Right ventricle myocardium inferior (tissue), 1 donor: Measurements from ENCODE around the gene MT1A. TPM values are rescaled to one million over a fixed set of nuclear protein-coding genes. Genes with fewer than 3 reads are reported as not detected.
"Not testable (repeated sequence)": the region's sequence is repeated elsewhere in the genome, so short reads cannot be mapped to it uniquely, and the experiment has no call there.

Experiments used
- ATAC-seq: fragments of 200-7000 bp; cut with Tn5 transposase; one replicate; pipeline ENCODE4 v1.9.1; 2020; ENCODE audit warnings: mild to moderate bottlenecking, moderate library complexity
- DNase-seq: peaks from one replicate; pipeline ENCODE4 v3.0.0; 2021; ENCODE audit errors: missing footprints
- intact Hi-C: fragments of 100-400 bp; cut with DNase I; formaldehyde crosslinking; loops from one replicate; pipeline ENCODE4 v1.11.0; 2022
- total RNA-seq: library from RNA; stranded (reverse); fragmentation: NEBNext Ultra II Directional; extraction: Animal tissue kit (Norgen Biotek cat#: 25700); gene quantifications from one replicate; pipeline ENCODE4 v1.2.1, GENCODE V29; 2021
- donor health status: DM: no; HTN: yes; CAD: no; lungs with severe emphysema.

Gene MT1A
- total RNA-seq, 1 donor from 2014 or later = 2.9 TPM

DNA sequence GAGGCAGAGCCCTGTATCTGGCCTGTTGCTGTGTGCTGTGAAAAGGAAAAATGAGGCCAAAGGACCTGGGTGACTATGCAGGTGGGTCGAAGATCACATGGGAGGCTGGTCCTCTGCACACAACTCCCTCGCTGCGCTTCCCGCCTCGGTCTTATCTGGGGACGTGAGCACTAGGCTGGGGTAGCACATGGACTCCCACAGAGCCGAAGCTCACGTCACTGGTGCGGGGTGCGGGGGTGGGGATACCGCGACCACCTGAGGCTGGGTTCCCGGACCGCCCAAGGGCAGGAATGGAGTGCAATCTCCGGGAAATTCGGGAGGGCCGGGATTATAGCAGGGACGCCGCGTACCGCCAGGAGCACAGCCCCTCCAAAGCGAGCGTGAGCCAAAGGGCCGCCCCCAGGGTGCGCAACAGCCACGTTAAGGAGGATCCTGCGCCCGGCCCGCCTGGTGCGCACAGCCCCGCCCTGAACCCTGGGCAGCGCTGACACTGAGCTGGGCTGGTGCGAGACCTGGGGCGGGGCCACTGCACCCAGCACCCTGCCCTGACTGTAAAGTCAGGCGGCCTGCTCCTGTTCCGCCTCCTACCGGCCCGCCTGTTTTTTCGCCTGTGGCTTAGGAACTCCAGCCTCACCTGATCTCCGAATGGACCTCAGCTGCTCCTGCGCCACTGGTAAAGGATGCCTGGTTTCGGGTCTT is 4.8 kb downstream of the MT1A start:
- DNase-seq (peak; percentile 80), ATAC-seq (peak; percentile 90)
- intact Hi-C loops = no loop called here

DNA sequence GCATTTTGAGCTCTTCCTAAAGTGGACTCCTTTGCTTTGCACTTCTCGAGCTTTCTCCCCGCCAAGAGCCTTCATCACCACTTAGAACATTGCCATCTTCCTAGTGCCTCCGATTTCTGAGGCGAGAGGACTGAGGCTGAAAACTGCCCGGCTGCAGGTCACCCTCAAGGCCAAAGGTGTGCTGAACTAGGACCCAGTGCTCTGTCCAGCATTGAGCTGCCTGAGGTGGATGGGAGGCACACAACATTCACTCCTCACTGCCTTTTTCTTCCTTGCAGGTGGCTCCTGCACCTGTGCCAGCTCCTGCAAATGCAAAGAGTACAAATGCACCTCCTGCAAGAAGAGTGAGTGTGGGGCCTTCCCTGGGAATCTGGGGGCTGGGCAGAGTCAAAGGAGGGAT is 5.4 kb downstream of the MT1A start:
- DNase-seq = no peak
- intact Hi-C loops = no loop called here
- ATAC-seq = no peak

DNA sequence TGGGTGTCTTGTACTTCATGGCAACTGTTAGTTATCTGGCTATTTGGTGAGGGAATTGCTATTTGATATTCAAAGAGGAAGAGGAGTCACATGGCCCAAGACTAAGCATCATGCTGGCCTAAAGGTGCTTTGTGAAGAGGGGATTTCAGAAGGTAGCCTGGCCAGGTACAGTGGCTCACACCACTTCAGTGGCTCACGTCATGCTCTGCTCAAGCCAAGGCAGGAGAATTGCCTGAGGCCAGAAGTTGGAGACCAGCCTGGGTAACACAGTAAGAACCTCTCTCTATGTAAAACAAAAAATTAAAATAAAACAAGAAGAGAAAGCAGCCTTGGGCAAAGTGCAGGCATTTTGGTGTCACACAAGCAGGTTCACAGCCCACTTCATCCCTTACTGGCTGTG is 6.8 kb downstream of the MT1A start:
- intact Hi-C loops = no loop called here
- DNase-seq (peak; percentile 4), ATAC-seq (no peak)

DNA sequence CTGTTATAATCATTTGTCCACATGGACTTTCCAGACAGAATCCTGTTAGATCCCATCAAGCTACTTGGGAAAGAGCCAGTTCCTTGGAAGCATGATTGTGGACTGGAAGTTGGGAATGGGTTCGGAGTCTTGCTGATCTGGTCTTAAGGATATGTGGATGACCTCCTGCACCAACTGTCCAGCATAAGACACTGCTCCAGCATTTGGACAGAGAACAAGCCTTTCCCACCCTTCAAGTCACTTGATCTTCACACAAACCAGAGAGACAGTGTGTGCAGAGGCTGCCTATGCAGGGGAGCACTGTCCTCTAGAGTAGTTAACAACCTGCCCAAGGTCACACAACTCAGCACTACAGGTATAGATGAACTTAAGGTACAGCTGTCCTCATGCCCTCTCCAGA is 7.4 kb downstream of the MT1A start:
- intact Hi-C loops = no loop called here
- ATAC-seq (no peak), DNase-seq (no peak)

DNA sequence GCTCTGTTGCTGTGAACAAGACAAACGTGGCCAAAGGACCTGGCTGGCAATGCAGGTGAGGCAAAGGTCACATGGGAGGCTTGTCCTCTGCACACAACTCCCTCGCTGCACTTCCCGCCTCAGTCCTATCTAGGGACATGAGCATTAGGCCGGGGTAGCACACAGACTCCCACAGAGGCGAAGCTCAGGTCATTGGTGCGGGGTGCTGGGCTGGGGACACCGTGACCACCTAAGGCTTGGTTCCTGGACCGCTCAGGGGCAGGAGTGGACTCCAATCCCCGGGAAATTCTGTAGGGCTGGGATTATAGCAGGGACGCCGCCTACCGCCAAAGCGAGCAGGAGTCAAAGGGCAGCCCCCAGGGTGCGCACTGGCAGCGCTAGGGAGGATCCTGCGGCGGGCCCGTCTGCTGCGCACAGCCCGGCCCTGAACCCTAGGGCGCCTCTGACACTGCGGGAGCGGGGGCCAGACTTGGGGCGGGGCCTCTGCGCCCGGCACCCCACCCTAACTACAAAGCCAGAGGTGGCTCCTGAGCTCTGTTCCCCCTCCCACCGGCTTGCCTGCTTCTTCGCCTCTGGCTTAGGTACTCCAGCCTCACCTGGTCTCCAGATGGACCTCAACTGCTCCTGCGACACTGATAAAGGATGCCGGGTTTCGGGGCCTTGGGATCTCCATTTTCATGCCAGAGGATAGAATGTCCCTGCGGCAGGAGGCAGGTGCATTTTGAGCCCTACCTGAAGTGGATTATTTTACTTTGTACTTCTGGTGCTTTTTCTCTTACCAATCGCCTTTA is 9.4 kb downstream of the MT1A start:
- no peak for DNase-seq
- intact Hi-C loops = no loop called here
- ATAC-seq = no peak

- no peak for ATAC-seq
- DNase-seq = no peak
- intact Hi-C loops = no loop called here
These were observed 10.8 kb downstream of the MT1A start for GRCh38 chr16:56649271-56649670.

DNA sequence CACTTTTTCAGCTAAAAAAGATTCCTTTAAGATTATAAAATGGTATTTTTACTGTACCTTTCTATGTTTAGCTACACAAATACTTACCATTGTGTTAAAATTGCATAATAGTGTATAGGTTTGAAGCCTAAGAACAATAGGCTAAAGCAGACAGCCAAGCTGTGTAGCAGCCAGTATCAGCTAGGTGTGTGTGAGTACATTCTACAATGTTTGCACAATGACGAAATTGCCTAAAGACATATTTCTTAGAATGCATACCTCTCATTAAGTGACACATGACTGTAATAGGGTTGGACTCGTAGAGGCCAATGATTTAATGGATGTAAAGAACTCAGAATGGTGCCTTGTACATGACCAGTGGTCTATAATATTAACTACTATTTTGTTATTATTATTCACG is 11.4 kb downstream of the MT1A start:
- no peak for ATAC-seq
- intact Hi-C loops = no loop called here

DNA sequence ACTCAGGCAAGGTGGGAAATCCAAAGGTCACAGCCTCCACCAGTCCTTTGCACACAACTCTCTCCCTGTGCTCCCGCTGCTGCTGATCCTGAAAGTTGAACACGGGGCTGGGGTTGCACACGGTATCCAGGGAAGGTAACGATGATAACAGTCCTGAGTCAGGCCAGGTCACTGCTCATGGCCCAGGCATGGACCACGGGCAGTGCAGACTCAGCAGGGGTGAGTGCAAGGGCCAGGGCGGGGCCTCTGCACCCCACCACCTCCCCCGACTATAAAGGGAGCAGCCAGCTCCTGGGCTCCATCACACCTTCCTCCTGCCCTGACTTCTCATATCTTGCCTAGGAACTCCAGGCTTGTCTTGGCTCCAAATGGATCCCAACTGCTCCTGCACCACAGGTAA is 13.1 kb downstream of the MT1A start, which contains the start of gene MT1B:
MT1B (plus strand) TSS at position 301 of the 400 bp plus-strand sequence; CDS start at position 369, 68 bp downstream.
- no peak for DNase-seq
- no peak for ATAC-seq
- intact Hi-C loops = no loop called here

More for the DNA sequence above, 11.4 kb downstream of the MT1A start:
- no peak for DNase-seq

GRCh38 chr16:56652600-56652999 is 14.1 kb downstream of the MT1A start:
- no peak for DNase-seq
- ATAC-seq = no peak
- intact Hi-C loops = no loop called here

DNA sequence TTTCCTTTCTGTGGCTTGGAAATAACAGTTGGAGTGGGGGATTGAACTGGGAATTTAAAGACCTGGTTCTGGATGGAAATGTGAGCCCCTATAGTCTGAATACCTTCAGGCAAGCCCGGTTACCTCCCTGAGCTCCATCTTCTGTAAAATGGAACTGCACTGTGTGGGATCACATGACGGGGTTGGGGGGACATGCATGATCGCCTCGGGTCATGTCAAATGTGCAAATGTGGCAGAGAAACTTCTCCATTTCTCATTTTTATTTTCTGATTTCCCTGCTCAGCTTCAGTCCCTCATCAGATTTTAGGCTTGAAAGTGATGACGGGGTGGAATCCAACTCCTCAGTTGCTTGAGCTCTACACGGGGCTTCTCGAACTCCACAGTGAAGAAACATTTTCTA is 14.8 kb downstream of the MT1A start:
- intact Hi-C loops = no loop called here
- DNase-seq (no peak), ATAC-seq (no peak)

DNA sequence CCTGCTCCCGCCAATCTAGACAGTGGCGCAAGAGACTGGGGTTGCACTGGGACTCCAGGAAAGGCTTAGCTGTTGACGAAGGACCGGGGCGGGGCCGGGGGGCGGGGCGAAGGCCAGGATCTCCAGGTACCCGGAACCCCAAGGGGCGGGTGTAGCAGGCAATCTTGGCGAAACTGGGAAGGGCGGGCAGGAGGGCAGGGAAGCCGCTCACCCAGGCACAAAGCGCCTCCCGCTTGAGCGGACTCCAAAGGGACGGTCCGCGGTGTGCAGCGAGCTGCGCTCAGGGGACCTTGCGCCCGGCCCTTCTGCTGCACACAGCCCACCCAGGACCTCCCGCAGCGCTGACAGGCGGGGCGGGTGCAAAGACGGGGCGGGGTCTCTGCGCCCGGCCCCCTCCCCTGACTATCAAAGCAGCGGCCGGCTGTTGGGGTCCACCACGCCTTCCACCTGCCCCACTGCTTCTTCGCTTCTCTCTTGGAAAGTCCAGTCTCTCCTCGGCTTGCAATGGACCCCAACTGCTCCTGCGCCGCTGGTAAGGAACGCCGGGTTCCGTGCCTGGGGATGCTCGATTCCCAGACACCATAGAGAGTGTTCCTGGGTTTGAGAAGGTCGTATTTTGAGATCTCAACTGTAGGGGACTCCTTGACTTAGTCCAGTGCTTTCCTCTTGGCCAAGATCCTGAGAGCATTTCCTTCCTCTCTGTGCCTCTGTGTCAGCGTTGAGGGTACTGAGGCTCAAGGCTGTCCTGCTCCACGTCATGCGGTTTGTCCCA is 19.3 kb downstream of the MT1A start, which contains the start of gene MT1F:
MT1F (plus strand) TSS at position 405 of the 772 bp plus-strand sequence; CDS start at position 505, 100 bp downstream.
- peak; percentile 83 for DNase-seq
- intact Hi-C loops = no loop called here
- ATAC-seq = peak; percentile 85

DNA sequence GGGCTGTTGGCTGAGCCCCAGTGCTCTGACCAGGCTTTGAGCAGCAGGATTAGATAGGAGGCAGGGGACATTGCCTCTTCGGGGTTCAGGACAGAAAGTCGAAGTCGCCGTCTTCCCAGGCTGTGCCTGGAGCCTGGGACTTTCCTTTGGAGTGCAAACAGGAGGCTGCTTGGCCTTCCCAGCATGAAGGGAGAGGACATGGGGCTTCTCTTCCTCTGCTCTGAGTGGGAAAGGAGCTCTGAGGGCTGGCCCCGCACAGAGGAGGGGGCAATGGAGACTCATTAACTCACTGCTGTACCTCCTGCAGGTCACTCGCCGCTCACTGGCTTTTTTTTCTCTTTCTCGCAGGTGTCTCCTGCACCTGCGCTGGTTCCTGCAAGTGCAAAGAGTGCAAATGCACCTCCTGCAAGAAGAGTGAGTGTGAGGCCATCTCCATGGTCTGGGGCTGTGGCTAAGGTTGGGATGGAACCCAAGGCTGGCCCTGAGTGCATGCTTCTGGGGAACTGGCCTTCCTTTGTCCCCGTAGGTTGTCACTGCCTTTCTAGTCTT is 19.9 kb downstream of the MT1A start:
- intact Hi-C loops = no loop called here
- DNase-seq (no peak), ATAC-seq (no peak)

- intact Hi-C loops = no loop called here
- no peak for DNase-seq
- no peak for ATAC-seq
These were observed 24.2 kb downstream of the MT1A start for GRCh38 chr16:56662357-56663354.

GRCh38 chr16:56664506-56664905 is 26.0 kb downstream of the MT1A start:
- no peak for ATAC-seq
- intact Hi-C loops = no loop called here
- DNase-seq = no peak

DNA sequence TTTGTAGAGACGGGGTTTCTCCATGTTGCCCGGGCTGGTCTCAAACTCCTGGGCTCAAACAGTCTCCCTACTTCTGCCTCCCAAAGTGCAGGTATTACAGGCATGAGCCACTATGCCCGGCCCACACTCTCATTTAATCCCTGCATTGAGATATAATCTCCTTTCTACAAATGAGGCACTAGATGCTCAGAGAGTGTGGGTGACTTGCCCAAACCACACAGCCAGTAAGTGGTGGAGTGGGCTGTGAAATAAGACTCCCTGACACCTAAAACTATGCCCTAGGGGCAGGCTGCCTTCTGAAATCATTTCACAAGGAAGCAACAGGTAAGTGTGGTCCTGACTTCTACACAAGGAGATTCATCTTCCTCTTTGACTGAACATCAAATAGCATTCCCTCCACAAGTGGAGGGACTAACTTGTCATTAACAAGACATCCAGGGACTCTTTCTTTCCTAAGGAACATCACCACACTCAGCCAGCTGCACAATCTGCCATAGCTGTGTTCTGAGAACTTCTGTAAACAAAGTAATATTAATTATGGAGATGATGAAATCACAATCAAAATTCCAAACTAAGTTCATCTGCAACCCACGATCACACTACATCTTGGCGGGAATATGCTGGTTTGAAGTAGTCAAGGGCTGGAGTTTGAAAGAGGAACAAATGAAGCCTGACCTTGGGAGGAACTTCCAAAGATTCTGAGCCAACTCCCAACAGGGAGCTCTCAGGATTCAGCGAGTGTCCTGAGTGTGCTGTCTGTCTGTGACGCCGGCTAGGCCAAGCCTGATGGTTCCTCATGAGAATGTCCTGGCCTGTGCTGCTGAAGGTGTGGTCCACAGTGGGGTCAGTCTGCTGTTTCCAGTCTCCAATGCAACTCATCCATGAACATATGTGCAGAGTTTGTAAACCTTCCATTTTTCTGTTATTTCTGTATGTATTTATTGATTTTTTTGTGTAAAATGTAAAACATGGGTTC is 27.1 kb downstream of the MT1A start:
- ATAC-seq, intact Hi-C loops, DNase-seq: not testable (repeated sequence)

GRCh38 chr16:56667581-56668571 is 29.4 kb downstream of the MT1A start, which contains the start of gene MT1G:
MT1G (minus strand) TSS chr16:56668065; CDS start chr16:56667993, 72 bp downstream.
- DNase-seq (peak; percentile 82), ATAC-seq (peak; percentile 73)
- intact Hi-C loops = no loop called here
